Stimulated activated CD4-positive, alpha-beta T cell treated with anti-CD3 and anti-CD28 coated beads, Interleukin-15, amount 100 ng/mL, for 24 hours (primary cell): Measurements from ENCODE around the gene LGMN.
"Not testable (repeated sequence)": the region's sequence is repeated elsewhere in the genome, so short reads cannot be mapped to it uniquely, and the experiment has no call there.

ENCODE experiments used
- DNase-seq: peaks from one replicate; pipeline ENCODE4 v3.0.0-alpha.2; 2020

The LGMN gene

GRCh38 chr14:92692822-92693226 is 55.6 kb downstream of the LGMN start:
- DNase-seq = peak; percentile 36

DNA sequence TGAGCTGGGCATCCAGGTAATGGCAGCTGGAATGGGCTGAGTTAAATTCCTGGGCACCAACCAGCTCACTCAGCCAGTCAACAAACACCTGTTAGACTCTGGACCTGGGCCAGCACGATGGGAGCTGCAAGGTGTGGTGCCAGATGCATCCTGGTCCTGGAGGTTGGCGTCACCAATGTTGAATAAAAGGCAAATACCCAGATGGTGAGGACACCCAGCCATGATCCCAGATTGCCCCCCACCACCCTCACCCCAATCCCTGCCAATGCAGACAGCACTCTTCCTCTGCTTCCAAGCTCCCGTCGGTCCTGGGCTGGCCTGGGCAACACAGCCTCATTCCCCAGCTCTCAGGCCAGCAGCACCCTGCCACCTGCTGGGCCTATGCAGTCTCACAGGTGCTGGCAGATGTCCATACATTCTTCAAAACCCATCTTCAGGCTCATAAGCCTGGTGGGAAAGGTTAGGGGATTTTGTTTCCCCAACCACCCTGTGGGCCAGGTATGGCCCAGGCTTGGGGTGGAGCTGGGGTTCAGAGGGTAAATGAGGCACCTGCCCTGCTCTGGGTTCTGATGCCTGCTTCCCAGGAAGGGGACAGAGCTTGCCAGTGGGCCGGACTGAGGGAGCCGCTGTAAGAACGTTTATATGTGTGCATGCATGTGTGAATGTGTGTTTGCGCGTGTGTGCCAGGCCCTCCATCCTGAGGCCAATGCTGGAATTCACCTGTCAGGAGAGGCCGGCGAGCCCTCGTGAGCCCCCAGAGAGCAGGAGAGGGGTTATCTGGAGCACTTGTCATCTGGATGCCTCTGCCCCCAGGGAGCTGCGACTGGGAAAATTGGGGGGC is 58.0 kb downstream of the LGMN start:
- DNase-seq = peak; percentile 37

DNA sequence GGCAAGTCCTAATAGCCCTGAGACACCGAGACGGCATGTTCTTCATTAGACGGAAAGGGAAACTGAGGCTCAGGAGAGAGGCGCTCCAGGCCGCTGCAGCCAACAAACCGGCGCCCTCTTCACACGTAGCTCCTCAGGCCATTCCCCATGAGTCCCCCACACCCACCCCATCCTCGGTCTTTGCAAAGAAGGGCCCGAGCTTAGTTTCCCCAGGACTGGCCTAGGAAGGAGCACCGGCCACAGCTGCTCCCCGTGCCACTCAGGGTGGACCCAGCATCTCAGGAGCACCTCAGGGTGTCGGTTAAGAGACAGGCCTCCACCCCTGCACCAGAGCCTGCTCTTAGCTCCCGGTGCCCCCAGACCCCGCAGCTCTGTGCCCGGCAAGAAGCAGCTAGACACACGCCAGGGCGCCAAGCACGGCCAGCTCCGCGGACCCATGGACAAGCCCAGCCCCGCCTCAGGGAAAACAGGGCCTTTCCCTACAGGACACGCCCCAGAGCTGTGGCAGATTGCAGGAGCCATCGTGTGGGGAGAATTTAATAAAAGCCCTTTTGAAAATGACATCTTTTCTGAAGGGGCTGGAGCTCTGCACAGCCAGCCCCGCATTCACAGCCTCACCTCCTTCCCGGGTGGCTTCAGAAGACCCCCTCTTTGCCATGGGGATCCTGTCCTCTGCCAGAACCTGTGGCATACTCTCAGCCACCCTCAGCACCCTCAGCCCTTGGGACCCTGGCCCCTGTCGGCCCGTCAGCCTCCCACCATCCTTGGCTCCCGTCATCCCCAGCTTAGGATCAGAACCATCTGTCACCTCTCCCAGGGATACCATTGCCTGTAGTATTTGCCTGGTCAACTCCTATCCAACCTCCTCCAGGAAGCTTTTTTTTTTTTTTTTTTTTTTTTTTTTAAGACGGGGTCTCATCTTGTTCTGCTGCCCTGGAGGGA is 59.7 kb downstream of the LGMN start:
- DNase-seq = no peak

GRCh38 chr14:92687681-92688433 is 60.6 kb downstream of the LGMN start:
- no peak for DNase-seq

- DNase-seq = peak; percentile 68
Observed at GRCh38 chr14:92686900-92687427, 61.5 kb downstream of the LGMN start.

DNA sequence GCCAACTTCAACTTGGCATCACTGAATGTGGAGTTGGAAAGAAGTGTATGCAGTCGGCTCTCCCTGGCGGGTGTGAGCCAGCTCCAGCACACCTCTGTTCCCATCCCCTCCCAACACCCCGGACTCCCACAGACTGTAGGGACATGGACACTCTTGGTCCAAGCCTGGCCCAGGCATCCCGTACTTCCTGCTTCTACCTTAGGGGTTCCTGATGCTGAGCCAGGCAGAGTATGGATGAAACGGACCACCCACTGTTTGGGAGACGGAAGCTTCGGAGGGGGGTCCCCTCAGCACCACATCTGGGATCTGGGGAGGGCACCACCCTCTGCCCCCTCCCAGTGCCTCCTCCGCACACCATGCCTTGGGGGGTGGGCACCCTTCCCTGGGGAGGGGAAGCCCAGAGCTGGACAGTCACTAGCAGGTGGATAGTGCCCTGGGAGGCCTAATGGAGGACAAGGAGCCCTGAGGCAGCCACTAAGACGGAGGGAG is 62.0 kb downstream of the LGMN start:
- no peak for DNase-seq

DNA sequence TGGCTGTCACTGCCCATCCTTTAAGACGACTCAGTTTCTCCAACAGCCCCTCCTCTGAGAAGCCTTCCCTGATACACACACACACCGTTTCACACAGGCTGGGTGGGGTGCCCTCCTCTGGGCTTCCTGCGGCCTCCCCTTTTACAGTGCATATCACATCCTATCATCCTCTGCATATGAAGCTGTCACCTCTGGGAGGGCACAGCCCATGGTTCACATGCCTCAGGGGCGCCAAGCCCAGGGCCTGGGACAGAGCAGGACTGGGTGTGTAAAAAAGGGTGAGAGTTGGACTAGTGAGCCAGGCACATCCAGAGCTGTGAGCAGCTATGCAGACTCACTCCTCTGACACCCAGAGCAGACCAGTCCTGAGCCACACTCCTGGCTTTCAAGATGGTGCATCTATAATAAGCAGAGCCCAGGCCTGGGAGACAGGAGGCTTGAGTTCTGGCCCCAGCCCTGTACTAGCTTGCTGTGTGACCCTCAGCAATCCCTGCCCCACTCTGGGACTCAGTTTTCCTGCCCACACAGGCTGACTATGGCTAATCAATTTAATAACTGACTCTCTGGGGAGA is 62.6 kb downstream of the LGMN start:
- no peak for DNase-seq

GRCh38 chr14:92684801-92685560 is 63.4 kb downstream of the LGMN start:
- no peak for DNase-seq

- DNase-seq = no peak
Observed at GRCh38 chr14:92683041-92683440, 65.4 kb downstream of the LGMN start.

DNA sequence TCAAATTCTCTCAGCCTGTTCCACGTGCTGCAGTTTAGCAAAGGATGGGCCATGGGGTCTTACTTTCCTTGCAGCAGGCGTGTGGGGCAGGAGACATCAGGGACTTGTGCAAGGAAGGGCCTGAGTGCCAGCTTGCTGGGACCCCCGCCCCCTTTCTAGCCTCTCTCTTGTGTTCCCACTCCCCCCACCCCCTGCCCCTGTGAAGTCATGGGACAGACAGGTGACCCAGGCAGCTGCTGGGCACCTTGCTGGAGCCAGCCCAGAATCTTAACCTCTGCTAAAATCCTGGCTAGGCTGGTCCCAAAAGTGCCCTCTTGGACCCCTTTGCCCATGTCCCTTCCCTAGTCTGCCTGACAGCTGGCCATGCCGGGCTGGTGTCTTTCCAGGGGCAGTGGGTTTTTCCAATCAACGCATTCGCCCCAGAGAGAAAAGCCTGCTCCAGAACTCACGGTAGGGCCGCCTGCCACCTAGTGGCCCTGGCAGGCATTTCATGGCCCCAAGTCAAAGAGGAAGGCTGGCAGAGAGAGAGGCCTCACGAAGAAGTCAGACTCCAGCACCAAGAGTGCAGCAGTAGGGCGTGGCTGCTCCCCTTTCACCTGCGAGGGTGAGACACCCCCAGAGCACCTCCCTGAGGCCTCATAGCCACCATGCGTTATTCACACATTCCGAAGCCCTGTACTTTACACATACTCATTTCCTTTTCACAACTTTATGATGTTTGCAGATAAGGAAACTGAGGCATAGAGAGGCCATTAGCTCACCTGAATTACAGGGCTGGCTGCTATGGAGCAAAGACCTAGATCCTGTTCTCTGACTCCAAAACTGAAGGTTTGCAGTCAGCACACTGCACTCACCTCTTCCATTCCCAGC is 67.4 kb downstream of the LGMN start:
- DNase-seq = peak; percentile 82

DNA sequence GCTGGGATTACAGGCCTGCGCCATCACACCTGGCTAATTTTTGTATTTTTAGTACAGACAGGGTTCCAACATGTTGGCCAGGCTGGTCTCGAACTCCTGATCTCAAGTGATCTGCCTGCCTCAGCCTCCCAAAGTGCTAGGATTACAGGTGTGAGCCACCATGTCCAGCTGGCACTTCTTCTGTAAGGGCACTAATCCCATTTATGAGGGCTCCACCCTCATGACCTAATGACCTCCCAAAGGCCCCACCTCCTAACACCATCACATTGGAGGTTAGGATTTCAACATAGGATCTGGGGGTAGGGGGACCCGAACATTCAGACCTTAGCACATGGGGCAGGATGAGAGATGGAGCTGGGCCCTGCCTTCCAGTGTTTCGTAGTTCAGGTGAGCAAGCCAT is 68.1 kb downstream of the LGMN start:
- not testable (repeated sequence) for DNase-seq

DNA sequence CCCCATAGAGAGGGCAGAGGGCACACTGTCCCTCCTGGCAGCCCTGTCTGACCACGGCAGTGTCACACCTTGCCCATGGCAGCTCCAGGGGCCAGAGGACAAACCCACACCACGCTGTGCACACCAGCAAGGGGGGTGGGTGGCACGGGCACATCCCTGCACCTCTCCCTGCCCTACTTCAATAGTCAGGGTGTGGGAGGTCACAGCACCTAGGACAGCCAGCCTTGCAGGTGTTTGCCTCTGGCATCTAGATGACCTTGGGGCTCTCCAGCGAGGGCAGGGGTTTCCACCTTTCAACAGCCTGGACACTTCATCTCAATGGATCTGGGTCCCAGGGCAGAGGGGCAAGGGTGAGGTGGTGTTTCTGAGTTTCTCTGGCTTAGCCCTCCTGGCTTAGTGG is 69.2 kb downstream of the LGMN start:
- no peak for DNase-seq

- no peak for DNase-seq
Observed at GRCh38 chr14:92678766-92679165, 69.7 kb downstream of the LGMN start.

- DNase-seq = no peak
Observed at GRCh38 chr14:92677955-92678354, 70.5 kb downstream of the LGMN start.

GRCh38 chr14:92677087-92677668 is 71.2 kb downstream of the LGMN start:
- peak; percentile 84 for DNase-seq

DNA sequence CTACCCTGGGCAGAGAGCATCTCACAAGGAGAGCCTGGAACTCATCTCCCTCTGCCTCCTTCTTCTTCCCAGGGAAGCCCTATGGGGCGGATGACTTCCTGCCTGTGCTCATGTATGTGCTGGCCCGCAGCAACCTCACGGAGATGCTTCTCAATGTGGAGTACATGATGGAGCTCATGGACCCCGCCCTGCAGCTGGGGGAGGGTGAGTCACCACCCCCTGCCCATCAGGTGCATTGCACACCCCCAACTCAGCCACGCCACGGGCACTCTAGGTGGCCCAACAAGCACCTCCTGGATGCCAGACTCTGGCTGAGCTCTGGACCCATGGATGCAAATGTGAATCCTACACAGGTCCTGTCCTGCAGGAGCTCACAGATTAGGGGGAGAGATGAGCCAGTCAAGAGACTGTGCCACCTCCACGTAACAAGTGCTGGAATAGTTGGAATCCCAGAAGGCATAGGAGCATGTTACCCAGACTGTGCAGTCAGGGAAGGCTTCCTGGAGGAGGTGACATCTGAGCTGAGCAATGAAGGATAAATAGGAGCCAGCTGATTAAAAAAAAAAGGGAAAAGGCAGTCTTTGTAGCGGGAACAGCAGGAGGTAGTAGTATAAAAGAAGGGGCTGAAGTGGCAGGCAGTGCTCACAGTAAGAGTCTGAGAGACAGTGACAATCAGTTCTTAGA is 71.9 kb downstream of the LGMN start:
- DNase-seq = no peak

DNA sequence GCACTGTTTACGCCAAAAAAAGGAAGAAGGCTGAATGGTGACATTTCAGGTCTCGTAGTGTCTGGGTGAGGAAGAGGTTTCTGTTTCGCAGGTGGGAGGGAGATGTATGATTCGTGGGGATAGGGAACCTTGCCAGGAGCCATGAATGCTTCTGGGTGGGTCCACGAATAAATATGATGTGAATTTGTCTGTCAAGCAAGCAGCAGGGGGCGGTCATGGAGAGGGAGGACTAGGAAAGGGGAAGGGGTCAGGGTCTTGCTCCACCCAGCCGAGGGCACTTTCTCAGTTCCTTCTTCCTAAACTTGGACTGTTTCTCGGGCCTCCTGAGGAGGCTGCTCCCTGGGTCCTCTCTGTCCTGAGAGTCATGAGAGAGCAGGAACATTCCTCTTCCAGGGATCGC is 72.5 kb downstream of the LGMN start:
- DNase-seq = no peak

DNA sequence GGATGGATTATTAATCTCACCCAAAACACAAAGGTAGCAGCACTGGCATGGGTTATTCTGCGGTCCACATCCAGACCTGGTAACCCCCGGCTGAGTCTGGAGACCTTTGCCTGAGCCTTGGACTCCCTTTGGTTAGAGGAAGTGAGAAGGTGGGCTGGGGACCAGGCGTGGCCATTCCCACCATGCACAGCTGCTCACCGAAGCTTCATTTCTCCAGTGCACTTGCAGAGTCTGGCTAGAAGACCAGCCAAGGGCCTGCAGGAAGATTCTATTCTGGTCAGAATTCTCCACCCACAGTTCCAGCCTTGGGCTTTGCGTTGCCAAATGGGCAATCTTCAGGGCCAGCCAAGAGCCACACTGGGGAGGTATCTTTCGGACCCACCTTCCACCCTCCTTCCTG is 73.0 kb downstream of the LGMN start:
- DNase-seq = no peak

DNA sequence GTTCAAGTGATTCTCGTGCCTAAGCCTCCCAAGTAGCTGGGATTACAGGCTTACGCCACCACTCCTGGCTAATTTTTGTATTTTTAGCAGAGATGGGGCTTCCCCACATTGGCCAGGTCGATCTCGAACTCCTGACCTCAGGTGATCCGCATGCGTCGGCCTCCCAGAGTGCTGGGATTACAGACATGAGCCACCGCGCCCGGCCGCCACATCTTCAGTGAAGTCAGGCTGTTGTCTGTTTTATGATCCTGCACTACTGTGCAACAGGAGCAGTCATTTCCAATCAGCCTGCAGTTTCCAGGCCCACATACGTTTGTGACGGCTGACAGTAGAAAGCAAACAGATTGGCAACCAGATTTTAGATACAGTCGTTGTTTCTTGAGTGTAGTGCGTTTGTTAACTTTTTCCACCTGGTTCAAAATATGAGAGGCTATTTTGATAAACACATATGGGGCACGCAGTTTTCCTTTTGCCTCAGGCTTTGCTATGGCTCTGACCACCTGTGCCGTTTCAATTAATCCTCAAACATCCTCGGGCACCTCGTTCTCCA is 74.8 kb downstream of the LGMN start:
- no peak for DNase-seq
